GM23338 (cell line): ENCODE measurements around the gene NFKBIZ. TPM values are rescaled to one million over a fixed set of nuclear protein-coding genes. Genes with fewer than 3 reads are reported as not detected.

Source experiments
- ATAC-seq: fragments of 200-7000 bp; cut with Tn5 transposase; 3 replicates; pipeline ENCODE4 v1.9.1; 2020
- DNase-seq: peaks from one replicate; pipeline ENCODE4 v3.0.0-alpha.2; 2015; ENCODE audit warnings: low spot score
- H2AFZ ChIP-seq: fragments of 200-600 bp; sonication (generic); 2 replicates; pipeline ENCODE4 v1.8.0; 2016; ENCODE audit warnings: antibody characterized with exemption, mild to moderate bottlenecking, moderate library complexity
- H3F3A ChIP-seq: fragments of 200-600 bp; sonication (generic); replicated peaks from 2 replicates; pipeline ENCODE4 v1.8.0; 2017; ENCODE audit warnings: antibody characterized with exemption, mixed run types, low read depth
- H3K27ac ChIP-seq: fragments of 200-600 bp; sonication (generic); 2 replicates; pipeline ENCODE4 v1.6.1; 2016; ENCODE audit warnings: low read depth
- H3K27me3 ChIP-seq: fragments of 200-600 bp; sonication (generic); 2 replicates; pipeline ENCODE4 v1.8.0; 2016; ENCODE audit warnings: mild to moderate bottlenecking, mixed run types, moderate library complexity; ENCODE audit not compliant: insufficient read depth
- H3K36me3 ChIP-seq: fragments of 200-600 bp; sonication (generic); 2 replicates; pipeline ENCODE4 v1.8.0; 2016; ENCODE audit warnings: mild to moderate bottlenecking; ENCODE audit not compliant: insufficient read depth
- H3K4me1 ChIP-seq: fragments of 200-600 bp; sonication (generic); 2 replicates; pipeline ENCODE4 v1.8.0; 2016; ENCODE audit warnings: mild to moderate bottlenecking, moderate library complexity; ENCODE audit not compliant: insufficient read depth
- H3K4me2 ChIP-seq: fragments of 200-600 bp; sonication (generic); 2 replicates; pipeline ENCODE4 v1.7.1; 2017; ENCODE audit warnings: mixed run types
- H3K4me3 ChIP-seq: fragments of 200-600 bp; sonication (generic); 2 replicates; pipeline ENCODE4 v1.6.1; 2016; ENCODE audit warnings: mixed run types
- H3K79me2 ChIP-seq: fragments of 200-600 bp; sonication (generic); replicated peaks from 2 replicates; pipeline ENCODE4 v1.8.0; 2017; ENCODE audit warnings: mild to moderate bottlenecking; ENCODE audit not compliant: insufficient read depth
- H3K9me2 ChIP-seq: fragments of 200-600 bp; sonication (generic); 2 replicates; pipeline ENCODE4 v1.8.0; 2017; ENCODE audit not compliant: insufficient read depth
- H4K20me1 ChIP-seq: fragments of 200-600 bp; sonication (generic); replicated peaks from 2 replicates; pipeline ENCODE4 v1.8.0; 2017; ENCODE audit warnings: mild to moderate bottlenecking; ENCODE audit not compliant: insufficient read depth
- H3K27ac Mint-ChIP-seq: 2 replicates; pipeline ENCODE4 v1.8.0; 2020; ENCODE audit warnings: inconsistent platforms, mild to moderate bottlenecking, moderate library complexity, mixed read lengths
- H3K27me3 Mint-ChIP-seq: 3 replicates; pipeline ENCODE4 v1.8.0; 2022; ENCODE audit warnings: low read depth, mild to moderate bottlenecking, moderate library complexity, mixed read lengths, inconsistent platforms; ENCODE audit not compliant: insufficient read depth, poor library complexity
- H3K36me3 Mint-ChIP-seq: 3 replicates; pipeline ENCODE4 v1.8.0; 2021; ENCODE audit warnings: low read depth, mild to moderate bottlenecking, inconsistent platforms, moderate library complexity, mixed read lengths
- H3K4me1 Mint-ChIP-seq: 3 replicates; pipeline ENCODE4 v1.8.0; 2020; ENCODE audit warnings: mild to moderate bottlenecking, inconsistent platforms, mixed read lengths
- H3K4me3 Mint-ChIP-seq: 3 replicates; pipeline ENCODE4 v1.8.0; 2021; ENCODE audit warnings: moderate library complexity, mild to moderate bottlenecking, inconsistent platforms, mixed read lengths
- H3K9me3 Mint-ChIP-seq: 3 replicates; pipeline ENCODE4 v1.8.0; 2020; ENCODE audit warnings: moderate library complexity, mild to moderate bottlenecking, inconsistent platforms, mixed read lengths
- EZH2 ChIP-seq: fragments of 200-600 bp; sonication (generic); IDR thresholded peaks from one replicate; pipeline ENCODE4 v1.8.0; 2017; ENCODE audit warnings: antibody characterized with exemption, mild to moderate bottlenecking, low read depth; ENCODE audit not compliant: unreplicated experiment
- EZH2phosphoT487 ChIP-seq: fragments of 200-600 bp; sonication (generic); IDR thresholded peaks from one replicate; pipeline ENCODE4 v1.8.1; 2018; ENCODE audit warnings: antibody characterized with exemption; ENCODE audit not compliant: unreplicated experiment
- JUNB ChIP-seq: IDR thresholded peaks from one replicate; pipeline ENCODE4 v1.6.1; 2016; ENCODE audit warnings: antibody characterized with exemption; ENCODE audit not compliant: unreplicated experiment
- NANOG ChIP-seq: IDR thresholded peaks from 2 replicates; pipeline ENCODE4 v1.6.1; 2016; ENCODE audit warnings: antibody characterized with exemption, borderline replicate concordance
- POLR2AphosphoS5 ChIP-seq: IDR thresholded peaks from 2 replicates; pipeline ENCODE4 v1.6.1; 2016; ENCODE audit warnings: antibody characterized with exemption, low read depth
- STAT1 ChIP-seq: IDR thresholded peaks from one replicate; pipeline ENCODE4 v1.6.1; 2016; ENCODE audit warnings: antibody characterized with exemption; ENCODE audit not compliant: unreplicated experiment
- ZNF114 ChIP-seq: fragments of 250-450 bp; sonication (Bioruptor Pico); IDR thresholded peaks from 2 replicates; pipeline ENCODE4 v1.5.0; 2020; ENCODE audit warnings: mild to moderate bottlenecking, moderate library complexity
- ZNF331 ChIP-seq: fragments of 250-450 bp; sonication (Bioruptor Pico); IDR thresholded peaks from 2 replicates; pipeline ENCODE4 v1.5.0; 2020; ENCODE audit warnings: low read depth, mild to moderate bottlenecking, moderate library complexity
- polyA plus RNA-seq: library from polyadenylated mRNA; unstranded; fragments of >200 nt; fragmentation: Nextera tagmentation; extraction: Ambion mirVana; gene quantifications from 2 replicates; pipeline ENCODE4 v1.2.1, GENCODE V29; 2016
- total RNA-seq: library from RNA; depleted of rRNA; stranded (reverse); fragments of >200 nt; shearing (Covaris generic); gene quantifications from 2 replicates; pipeline ENCODE4 v1.2.3, GENCODE V29; 2014
- TF ChIP-seq, protein P1 (sequence below): IDR thresholded peaks from one replicate; pipeline ENCODE4 v1.6.1; 2018; ENCODE audit warnings: antibody characterized with exemption; ENCODE audit not compliant: unreplicated experiment
- TF ChIP-seq, protein P2 (sequence below): IDR thresholded peaks from 2 replicates; pipeline ENCODE4 v1.6.1; 2016; ENCODE audit warnings: antibody characterized with exemption
- TF ChIP-seq, protein P3 (sequence below), 2 experiments: fragments of 200-600 bp in 1 of 2; sonication (generic) in 1 of 2; conservative IDR thresholded peaks; 2 replicates each; pipeline versions ENCODE4 v1.5.1 to v1.6.1; 2016 to 2017; ENCODE audit warnings: antibody characterized with exemption in 2 of 2, low read depth in 2 of 2, mild to moderate bottlenecking in 2 of 2, moderate library complexity in 1 of 2

The NFKBIZ gene
- total and polyA plus RNA-seq, 2 experiments from 2014 or later: 14.1 to 18.2 TPM

DNA sequence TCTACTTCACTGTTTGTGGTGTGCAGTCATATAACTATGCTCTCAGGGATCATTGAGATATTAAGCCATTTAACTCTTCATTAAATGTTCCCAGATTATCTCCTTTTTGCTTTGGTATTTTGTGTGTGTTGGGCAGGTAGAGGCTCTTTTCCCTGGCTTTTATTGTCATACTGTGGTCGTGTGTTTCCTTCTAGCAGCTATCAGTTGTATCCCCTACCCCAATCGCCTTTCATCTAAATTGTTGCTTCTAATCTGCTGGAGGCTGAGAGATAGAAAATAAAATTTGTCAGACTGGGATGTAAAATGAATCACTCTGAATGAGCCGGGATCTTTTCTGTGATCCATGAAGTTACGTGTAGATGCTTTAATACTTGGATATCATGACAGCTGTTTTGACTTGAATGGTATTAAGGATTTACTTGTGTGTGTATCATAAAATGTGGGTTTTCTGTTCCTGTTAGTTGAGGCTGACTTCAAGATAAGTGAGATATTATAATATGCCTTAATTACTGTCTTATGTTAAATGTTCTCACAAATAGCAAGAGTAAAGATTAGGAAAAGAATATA lies 9.2 kb downstream of the NFKBIZ start:
- H3K27me3 ChIP-seq: no peaks in the 10 kb centered on the region
- H3K36me3 ChIP-seq: peaks cover 61% of the 10 kb centered on the region
- ATAC-seq: no peak
- H4K20me1 ChIP-seq: peaks cover 25% of the 10 kb centered on the region; the same call in 1 of the 2 replicates
- peaks cover 3% of the 10 kb centered on the region; the same call in 1 of the 2 replicates for H3F3A ChIP-seq
- Mint-ChIP-seq H3K27me3 (peaks cover 1% of the 10 kb centered on the region), H3K4me1 (no peaks in the 10 kb centered on the region), H3K36me3 (peaks cover 78% of the 10 kb centered on the region), H3K27ac (no peak overlapping the region), H3K4me3 (no peak overlapping the region), H3K9me3 (no peaks in the 10 kb centered on the region)
- DNase-seq: no peak
- no peak overlapping the region for H2AFZ ChIP-seq
- H3K4me2 ChIP-seq: no peak overlapping the region
- H3K79me2 ChIP-seq: peaks cover 1% of the 10 kb centered on the region; the same call in 1 of the 2 replicates
- no peak overlapping the region for H3K27ac ChIP-seq
- H3K4me1 ChIP-seq: no peaks in the 10 kb centered on the region
- H3K9me2 ChIP-seq: no peaks in the 10 kb centered on the region
- no peak overlapping the region for H3K4me3 ChIP-seq
- TF ChIP-seq STAT1 (no peak), ZNF114 (CRISPR knock-in tag) (no peak), EZH2 (no peak), ZNF331 (no peak), JUNB (no peak), NANOG (no peak), EZH2phosphoT487 (no peak), POLR2AphosphoS5 (no peak)
- TF ChIP-seq, protein P1, sequence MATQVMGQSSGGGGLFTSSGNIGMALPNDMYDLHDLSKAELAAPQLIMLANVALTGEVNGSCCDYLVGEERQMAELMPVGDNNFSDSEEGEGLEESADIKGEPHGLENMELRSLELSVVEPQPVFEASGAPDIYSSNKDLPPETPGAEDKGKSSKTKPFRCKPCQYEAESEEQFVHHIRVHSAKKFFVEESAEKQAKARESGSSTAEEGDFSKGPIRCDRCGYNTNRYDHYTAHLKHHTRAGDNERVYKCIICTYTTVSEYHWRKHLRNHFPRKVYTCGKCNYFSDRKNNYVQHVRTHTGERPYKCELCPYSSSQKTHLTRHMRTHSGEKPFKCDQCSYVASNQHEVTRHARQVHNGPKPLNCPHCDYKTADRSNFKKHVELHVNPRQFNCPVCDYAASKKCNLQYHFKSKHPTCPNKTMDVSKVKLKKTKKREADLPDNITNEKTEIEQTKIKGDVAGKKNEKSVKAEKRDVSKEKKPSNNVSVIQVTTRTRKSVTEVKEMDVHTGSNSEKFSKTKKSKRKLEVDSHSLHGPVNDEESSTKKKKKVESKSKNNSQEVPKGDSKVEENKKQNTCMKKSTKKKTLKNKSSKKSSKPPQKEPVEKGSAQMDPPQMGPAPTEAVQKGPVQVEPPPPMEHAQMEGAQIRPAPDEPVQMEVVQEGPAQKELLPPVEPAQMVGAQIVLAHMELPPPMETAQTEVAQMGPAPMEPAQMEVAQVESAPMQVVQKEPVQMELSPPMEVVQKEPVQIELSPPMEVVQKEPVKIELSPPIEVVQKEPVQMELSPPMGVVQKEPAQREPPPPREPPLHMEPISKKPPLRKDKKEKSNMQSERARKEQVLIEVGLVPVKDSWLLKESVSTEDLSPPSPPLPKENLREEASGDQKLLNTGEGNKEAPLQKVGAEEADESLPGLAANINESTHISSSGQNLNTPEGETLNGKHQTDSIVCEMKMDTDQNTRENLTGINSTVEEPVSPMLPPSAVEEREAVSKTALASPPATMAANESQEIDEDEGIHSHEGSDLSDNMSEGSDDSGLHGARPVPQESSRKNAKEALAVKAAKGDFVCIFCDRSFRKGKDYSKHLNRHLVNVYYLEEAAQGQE: no peak
- TF ChIP-seq, protein P2, sequence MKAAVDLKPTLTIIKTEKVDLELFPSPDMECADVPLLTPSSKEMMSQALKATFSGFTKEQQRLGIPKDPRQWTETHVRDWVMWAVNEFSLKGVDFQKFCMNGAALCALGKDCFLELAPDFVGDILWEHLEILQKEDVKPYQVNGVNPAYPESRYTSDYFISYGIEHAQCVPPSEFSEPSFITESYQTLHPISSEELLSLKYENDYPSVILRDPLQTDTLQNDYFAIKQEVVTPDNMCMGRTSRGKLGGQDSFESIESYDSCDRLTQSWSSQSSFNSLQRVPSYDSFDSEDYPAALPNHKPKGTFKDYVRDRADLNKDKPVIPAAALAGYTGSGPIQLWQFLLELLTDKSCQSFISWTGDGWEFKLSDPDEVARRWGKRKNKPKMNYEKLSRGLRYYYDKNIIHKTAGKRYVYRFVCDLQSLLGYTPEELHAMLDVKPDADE: no peak

DNA sequence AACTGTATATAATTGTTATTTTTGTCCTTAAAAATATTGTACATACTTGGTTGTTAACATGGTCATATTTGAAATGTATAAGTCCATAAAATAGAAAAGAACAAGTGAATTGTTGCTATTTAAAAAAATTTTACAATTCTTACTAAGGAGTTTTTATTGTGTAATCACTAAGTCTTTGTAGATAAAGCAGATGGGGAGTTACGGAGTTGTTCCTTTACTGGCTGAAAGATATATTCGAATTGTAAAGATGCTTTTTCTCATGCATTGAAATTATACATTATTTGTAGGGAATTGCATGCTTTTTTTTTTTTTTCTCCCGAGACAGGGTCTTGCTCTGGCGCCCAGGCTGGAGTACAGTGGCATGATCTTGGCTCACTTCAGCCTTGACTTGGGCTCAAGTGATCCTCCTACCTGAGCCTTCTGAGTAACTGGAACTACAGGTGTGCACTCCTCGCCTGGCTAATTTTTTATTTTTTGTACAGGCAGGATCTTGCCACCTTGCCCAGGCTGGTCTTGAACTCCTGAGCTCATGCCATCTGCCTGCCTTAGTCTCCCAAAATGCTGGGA lies 10.7 kb downstream of the NFKBIZ start:
- no peak overlapping the region for H2AFZ ChIP-seq
- DNase-seq (no peak), ATAC-seq (no peak)
- peaks cover 47% of the 10 kb centered on the region for H3K36me3 ChIP-seq
- H3F3A ChIP-seq: peaks cover 3% of the 10 kb centered on the region; the same call in 1 of the 2 replicates
- H3K27ac ChIP-seq: no peak overlapping the region
- Mint-ChIP-seq H3K27me3 (peaks cover 2% of the 10 kb centered on the region), H3K36me3 (peaks cover 64% of the 10 kb centered on the region), H3K9me3 (no peaks in the 10 kb centered on the region), H3K4me3 (no peak overlapping the region), H3K4me1 (no peaks in the 10 kb centered on the region), H3K27ac (no peak overlapping the region)
- no peak overlapping the region for H3K4me3 ChIP-seq
- H3K4me2 ChIP-seq: no peak overlapping the region
- H4K20me1 ChIP-seq: peaks cover 23% of the 10 kb centered on the region; the same call in 1 of the 2 replicates
- no peaks in the 10 kb centered on the region for H3K9me2 ChIP-seq
- H3K27me3 ChIP-seq: no peaks in the 10 kb centered on the region
- no peaks in the 10 kb centered on the region for H3K4me1 ChIP-seq
- no peaks in the 10 kb centered on the region; the same call in 1 of the 2 replicates for H3K79me2 ChIP-seq
- TF ChIP-seq, protein P3, sequence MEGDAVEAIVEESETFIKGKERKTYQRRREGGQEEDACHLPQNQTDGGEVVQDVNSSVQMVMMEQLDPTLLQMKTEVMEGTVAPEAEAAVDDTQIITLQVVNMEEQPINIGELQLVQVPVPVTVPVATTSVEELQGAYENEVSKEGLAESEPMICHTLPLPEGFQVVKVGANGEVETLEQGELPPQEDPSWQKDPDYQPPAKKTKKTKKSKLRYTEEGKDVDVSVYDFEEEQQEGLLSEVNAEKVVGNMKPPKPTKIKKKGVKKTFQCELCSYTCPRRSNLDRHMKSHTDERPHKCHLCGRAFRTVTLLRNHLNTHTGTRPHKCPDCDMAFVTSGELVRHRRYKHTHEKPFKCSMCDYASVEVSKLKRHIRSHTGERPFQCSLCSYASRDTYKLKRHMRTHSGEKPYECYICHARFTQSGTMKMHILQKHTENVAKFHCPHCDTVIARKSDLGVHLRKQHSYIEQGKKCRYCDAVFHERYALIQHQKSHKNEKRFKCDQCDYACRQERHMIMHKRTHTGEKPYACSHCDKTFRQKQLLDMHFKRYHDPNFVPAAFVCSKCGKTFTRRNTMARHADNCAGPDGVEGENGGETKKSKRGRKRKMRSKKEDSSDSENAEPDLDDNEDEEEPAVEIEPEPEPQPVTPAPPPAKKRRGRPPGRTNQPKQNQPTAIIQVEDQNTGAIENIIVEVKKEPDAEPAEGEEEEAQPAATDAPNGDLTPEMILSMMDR (conservative IDR thresholded peaks at IDR 0.05; ENCODE audit: low read depth in 2 of 2): no peak
- TF ChIP-seq EZH2phosphoT487: no peak
- TF ChIP-seq, protein P2: no peak
